ENCODE data around the gene THSD7B.

Gene THSD7B

DNA sequence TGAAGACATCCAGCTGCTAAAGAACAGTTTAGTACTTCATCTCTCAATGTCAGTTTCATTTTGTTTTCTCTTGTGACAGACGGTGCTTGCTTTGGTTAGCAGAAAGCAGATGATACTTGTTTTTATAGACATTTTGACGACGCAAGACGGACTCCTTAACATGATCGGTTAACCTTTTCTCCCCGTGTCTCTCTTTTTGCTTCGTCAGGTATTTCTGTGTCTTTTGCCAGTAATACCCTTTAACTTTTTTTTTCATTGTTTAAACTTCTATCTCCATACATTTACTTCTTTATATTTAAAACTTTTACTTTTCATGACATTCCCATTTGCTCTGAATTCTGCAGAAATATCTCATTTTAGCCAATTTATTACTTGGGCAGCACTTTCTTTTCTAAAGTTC lies 57.9 kb downstream of the THSD7B start:
- DNase-seq (ENCODE audit: low read depth): no peak

DNA sequence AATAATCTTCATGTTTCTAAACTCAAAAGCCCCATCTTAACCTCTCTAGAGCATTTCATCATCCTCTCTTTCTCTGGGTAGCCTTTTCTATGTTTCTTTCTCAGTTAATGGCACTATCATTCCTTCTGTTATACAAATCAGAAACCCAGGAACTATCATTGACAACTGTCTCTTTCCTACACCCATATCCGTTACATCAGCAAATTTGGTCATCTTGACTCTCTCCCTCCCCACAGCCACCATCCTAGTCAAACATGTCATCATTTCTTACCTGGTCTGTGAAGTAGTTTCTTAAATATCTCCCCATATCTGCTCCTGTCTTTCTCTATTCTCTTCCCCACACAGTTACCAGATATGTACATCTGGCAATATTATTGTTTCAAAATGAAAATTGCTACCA lies 62.8 kb downstream of the THSD7B start:
- DNase-seq (ENCODE audit: low read depth): no peak

DNA sequence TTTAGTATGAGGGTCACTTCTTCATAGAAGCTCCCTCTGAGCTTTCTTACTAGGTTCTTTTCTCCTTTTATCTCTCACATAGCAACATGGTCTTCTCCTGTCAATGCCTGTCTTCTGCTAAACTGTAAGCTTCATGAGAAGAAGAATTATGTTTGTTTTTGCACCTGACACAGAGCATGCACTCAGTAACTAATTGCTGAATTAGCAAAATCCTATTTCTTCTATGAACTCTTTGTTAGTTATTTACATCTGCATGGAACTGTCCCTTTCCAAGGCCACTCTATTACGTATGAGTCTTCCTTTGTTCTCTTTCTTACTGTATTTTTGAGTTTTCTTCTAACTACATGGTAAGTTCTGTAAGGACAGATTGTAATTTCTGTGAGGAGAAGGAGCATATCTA lies 63.4 kb downstream of the THSD7B start:
- no peak for DNase-seq (ENCODE audit: low read depth)

DNA sequence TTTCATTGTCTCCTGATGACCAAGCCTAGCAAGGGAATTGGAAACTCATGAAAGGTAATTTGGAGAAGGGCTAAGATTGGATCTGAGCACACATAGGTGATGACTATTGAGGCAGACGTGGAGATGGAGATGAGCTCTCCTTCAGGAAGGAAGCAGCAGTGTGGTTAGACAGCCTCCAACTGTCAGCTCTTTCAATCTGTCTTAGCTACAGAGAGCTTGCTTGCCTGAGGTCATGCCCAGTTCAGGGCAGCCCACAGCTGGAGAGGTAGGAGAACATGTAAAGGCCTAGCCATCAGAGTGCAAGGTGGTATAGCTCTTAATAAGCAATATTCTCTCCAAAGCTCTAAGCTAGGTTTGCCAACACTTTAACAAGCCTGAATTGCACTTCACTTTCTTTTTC lies 79.2 kb downstream of the THSD7B start:
- no peak for DNase-seq (ENCODE audit: low read depth)

DNA sequence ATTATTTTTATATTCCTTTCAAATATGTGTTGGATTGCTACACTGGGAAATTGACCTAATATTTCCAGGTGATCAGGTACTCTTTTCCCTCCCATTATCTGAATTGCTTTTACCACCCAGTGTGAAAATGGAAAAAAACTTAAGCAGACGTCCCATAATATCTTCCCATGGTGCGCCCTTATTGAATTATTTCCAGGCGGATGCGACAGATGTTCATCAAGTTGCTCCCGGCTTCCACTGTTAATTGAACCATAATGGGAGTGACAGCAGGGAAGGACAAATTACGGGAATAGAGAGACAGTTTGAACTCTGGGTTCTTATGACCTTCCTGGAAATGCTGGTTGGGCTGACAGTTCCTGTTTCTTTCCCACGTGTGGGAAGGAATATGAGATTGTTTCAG lies 93.3 kb downstream of the THSD7B start:
- no peak for DNase-seq (ENCODE audit: low read depth)

DNA sequence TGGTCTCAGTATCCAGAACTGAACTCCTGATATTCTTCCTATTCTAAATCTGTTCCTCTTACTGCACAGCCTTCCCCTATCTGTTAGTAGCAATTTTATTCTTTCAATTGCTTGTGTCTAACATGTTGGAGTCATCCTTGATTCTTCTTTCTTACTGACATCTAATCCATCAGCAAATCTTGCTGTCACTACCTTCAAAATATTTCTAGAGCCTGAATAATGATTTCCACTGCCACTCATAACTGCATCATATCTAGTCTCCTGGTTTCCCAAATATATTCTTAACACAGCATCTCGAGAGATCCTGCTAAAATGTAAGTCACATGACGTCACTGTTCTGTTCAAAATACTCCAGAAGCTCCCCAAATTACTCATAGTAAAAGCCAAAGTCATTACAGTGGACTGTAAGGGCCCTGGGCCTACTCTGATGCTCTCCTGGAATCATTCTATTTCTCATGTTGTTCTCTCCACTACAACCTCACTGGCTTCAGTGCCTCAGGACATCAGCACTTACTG lies 95.2 kb downstream of the THSD7B start:
- DNase-seq (ENCODE audit: low read depth): no peak

DNA sequence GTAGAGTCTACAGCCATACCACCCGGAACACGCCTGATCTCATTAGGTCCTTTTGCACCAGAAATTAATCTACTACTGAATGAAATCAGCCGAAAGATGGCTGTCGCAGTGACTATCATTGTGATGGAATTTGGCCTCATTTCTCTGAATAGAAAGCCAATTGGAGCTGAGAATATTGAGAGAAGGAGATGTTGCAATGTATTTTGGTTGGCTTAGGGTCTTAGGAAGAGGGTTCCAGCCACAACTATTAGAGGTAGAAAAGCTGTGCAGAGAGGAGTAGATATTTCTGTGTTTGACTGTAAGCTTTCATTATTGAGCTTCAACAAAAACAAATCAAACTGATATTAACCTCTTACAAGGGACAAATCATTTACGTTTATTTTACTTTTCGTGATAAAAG lies 98.1 kb downstream of the THSD7B start:
- DNase-seq (ENCODE audit: low read depth): no peak

DNA sequence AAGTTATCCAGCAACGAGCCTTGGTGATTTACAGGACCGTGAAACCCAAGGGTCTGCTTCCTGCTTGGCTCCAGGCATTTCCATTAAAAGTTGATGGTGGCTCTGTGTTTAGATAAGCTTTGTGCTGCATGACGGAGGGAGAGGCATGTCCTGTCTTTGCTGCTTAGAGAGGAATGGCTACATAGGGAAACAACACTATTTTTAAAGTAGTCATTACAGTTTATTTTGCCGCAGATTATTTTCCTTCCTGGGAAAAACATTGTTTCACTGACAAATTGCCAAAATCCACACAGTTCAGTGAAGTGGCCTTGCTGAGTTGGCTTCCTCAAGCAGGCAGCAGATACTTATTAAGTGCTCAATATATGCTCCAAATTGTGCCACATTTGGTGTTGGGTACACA lies 98.5 kb downstream of the THSD7B start:
- DNase-seq (ENCODE audit: low read depth): no peak

DNA sequence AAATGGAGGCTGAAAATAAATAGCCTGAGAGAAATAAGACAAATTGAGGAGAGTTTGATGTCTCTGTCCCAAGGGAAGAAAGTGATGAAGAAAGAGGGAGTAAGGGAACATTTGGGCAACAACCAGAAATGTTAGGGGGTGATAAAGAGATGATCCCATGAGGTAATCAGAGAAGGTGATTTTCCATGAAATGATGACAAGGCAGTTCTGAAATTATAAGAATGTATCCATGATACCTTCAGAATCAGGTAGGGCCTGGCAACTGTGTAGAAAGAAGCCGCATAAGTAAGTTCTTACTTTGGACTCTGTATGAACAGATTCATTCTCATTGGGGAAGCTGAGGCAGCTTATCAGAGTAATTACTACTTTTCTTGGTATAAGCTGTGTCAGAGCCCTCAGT lies 106.1 kb downstream of the THSD7B start:
- no peak for DNase-seq (ENCODE audit: low read depth)

DNA sequence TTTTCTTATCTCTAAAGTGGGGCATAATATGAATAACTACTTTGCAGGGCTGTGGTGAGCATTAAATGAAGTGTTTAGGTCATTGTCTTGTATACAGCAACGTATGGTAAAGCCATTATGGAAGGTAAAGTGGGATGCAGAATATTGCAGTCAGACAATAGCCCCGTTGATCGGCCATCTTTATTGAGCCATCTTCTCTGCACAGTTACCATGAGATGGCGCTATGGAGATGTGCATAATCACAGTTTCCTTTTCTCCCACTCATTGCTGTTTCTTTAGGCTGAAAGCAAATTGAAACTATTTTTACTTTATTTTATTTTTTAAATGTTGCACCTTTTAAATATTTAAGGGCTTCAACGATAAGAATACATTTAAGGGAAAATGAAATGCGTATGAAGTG lies 108.9 kb downstream of the THSD7B start:
- no peak for DNase-seq (ENCODE audit: low read depth)

DNA sequence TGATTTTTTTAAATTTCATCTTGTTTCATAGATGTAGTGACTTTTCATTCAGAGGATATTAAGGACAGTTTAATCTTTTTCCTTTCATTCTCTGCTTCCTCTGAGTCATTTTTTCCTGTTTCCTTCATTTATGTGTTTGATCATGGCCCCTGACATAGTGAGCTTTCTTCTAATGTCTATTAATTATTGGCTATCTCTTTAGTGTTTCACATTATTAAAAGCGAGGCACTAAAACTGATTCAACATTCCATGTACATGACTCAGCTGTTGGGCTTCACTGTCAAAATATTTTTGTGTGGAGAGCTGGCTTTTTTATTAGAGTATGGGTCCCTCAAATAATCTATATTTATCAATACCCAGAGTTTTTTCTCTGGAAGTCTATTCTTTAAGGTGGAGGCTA lies 125.8 kb downstream of the THSD7B start:
- DNase-seq (ENCODE audit: low read depth): no peak

DNA sequence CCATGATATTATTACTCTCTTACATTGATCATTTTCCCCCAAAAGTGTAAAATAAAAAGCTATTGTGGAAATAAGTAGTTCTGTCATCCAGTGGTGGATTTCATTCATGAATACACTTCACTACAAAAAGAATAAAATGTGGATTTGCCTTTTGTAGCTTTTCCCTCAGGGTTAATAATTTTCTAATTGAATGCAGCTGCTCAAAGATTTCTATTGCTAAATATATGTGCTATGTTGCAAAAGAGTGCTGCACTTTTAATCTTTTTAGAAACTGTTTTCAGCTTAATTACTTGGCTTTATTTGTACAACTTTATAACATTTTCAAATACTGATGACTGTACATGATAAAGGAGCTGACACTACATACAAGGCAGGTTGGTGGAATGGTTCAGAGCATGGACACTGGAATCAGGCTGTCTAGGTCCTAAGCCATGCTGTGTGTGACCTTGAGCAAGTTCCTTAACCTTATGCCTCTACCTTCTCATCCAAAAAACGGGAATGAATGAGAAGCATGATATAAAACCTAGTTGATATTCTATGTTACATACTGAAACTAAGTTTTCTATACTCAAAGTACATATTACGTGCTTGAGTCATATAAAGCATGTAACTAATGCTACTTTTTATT lies 128.8 kb downstream of the THSD7B start:
- DNase-seq (ENCODE audit: low read depth): no peak

DNA sequence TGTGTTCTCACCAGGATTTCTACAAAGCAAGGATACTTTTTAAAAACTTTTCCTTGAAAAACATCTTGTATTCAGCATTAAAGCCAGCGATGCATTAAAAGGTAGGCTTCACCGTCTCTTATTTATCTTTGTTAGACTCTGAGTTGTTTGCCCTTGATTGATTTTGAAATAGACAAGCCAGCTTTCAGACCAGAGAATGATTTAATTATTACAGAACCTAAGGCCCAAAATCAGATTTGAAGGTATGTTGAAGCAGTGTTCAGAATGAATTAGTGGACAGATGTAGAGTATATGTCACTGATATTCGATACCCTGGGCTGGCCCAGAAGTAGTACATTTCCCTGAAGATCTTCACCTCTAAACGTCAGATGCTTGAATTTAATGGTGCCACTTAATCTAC lies 136.4 kb downstream of the THSD7B start:
- no peak for DNase-seq (ENCODE audit: low read depth)

DNA sequence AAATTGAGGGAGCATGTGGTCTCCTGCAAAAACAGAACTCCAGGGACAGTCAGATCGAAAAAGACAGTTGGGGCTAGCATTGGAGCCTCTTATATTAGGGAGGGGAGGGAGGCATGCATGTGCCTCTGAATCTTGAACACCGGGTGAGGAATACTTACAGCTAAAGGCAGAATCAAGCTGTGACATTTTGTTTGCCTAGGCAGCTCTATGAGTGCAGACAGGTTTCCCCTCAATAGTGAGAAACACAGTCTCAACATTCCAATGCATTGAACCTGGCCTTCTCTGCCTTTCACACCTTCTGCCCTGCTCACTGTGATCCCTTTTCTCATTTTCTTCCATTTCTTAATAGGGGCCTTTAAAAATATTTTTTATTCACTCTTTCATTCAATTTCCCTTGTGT lies 140.4 kb downstream of the THSD7B start:
- DNase-seq (ENCODE audit: low read depth): no peak

DNA sequence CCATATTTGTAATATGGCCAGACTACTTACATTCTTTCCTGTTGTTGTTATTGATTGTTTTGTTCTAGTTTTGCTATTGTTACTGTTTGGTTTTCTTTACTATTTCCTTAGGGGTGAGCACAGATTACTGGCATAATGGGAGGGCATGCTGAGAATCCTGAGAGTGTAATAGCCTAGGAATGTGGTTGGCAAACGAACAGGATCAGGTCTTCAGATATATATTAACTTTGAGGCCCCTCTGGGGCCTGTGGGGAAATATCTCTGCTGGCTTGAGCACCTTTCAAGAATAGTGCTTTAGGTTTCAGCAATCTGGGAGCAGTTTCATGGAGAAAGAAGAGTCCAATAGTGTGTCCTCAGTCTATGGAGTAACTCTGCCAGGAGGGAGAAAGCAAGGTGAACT lies 144.4 kb downstream of the THSD7B start:
- DNase-seq (ENCODE audit: low read depth): no peak

DNA sequence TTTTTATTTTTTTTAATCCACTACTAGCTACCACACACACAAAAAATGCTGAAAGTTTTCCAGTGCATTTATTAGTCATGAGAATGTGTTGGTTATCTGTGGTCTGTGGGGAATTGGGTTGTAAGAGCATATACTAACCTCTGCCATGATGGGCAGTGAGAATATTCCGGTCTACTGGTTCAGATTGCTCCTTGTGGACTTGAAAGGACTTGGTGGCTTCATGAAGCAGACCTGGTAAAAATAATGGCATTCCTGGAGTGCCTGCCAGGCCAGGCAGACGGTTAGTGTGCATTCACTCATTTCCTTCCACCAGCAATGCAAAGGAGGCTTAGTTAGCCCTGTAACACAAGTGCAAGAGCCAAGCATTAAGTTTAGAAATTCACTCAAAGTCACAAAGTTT lies 150.8 kb downstream of the THSD7B start:
- DNase-seq (ENCODE audit: low read depth): no peak

DNA sequence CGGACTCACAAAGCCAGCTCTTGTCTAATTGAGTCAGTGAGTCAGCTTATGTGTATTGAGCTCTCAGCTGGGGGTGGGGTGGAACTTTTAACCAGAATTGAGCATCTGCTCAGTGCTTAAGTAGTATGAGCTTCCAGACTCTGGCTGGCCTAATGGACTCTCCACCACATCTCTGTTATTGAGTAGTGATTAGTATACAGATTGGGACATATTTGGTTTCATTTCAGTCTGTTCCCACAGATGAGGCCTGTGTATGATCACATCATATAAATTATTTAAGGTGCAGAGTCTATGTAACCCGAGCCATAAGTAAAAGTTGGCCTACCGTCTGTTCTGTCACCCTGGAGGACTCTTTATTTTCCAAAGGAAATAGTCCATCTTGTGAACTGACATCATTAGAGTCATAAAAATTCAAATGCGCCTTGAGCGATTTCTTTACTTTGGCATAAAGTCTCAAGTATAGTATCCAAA lies 152.1 kb downstream of the THSD7B start:
- DNase-seq (ENCODE audit: low read depth): no peak

DNA sequence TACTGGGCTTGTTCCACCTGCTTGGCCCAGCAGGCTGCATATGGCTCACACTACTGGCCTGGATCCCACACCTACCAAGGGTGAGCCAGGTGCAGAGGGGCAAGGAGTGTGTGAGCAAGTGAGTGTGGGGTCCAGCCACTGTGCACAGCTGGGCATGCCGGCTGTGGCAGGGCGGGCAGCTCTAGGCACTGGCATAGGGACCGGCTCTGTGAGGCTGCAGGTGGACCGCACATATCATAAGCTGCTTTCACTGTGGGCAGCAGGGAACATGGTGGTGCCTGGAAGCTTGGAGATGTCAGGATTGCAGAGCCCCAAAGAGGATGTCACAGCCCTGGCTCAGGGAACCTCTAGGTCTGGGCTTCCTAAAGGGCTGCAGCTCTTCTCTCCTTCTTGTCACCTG lies 154.3 kb downstream of the THSD7B start:
- no peak for DNase-seq (ENCODE audit: low read depth)

DNA sequence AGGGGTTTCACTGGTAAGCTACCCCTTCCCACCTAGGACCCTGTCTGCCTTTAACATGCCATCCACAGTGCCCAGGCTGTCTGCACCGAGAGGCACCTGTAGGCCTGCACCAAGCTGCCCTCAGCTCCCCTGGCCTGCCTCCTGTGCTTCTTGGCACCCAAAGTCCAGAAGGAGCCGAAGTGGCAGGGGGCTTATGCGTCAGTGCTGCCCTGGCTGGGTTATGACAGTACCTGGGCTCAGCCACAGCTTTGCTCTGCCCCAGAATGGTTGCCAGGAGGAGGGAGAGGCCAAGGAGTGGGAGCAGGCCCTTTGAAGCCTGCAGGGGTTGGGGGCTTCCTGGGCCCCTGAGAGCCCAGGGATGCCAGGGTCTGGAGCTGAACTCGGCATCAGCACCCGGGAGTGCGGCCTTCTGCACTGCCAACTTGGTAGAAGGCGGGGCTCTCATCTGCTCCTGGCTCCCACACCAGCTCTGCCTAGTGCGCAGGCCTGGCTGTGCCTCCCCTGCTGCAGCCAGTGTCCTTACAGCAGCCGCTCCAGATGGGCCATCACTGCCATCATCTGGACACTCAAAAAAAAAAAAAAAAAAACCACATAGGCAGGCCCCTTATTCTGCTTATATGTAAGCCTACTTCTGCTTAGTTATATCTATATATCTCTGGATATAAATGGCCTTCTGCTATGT lies 155.4 kb downstream of the THSD7B start:
- DNase-seq (ENCODE audit: low read depth): no peak

DNA sequence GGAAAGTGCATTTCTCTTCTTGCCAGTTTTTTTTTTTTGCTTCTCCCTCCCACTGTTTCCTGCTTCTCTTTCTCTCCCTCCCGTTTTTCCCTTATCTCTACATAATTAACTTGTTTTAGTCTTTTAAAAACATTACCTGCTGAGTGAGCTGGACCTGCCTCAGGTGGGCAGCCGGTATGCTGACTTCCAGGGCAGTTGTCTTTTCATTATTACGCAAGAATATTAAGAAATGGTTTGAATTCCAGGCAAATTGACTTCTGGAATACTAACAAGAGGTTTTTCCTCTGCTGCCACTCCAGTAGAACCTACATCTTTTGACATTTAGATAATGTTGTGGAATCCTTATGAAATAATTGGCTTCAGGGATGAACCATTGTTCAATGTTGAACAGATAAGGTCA lies 161.8 kb downstream of the THSD7B start:
- DNase-seq (ENCODE audit: low read depth): no peak

DNA sequence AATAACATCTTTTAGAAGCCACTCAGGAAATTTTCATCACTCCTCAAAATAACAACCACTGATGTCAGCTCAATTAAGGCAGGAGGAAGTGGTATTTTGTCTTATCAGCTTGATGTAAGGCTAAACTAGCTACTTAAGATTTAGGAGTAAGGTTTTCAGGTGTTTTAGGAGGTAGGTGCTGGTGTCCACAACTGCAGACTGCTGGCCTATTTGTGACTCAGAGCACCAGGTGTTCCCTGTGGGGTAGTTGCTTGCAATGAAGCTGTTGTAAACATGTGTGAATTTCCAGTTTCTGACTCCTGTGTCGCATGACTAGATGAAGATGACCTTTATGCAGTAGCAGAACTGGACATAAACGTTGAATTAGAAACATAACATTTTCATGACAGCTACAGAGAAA lies 164.2 kb downstream of the THSD7B start:
- DNase-seq (ENCODE audit: low read depth): no peak

DNA sequence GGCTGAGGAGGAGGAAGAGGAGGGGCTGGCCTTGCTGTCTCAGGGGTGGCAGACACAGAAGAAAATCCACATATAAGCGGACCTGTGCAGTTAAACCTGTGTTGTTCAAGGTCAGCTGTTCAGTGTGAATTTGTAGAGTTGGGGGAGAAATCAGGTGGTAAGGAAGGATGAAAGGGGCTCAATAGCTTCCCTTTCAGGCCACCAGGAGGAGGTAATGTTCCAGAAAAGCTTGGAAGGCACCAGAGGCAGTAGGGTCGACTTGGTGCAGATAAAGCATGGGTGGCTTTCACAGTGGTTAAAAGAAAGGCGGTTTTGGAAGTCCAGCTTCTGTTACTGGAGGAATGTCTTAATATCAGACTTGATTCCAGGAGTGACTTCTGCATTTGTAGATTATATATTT lies 167.4 kb downstream of the THSD7B start:
- no peak for DNase-seq (ENCODE audit: low read depth)

DNA sequence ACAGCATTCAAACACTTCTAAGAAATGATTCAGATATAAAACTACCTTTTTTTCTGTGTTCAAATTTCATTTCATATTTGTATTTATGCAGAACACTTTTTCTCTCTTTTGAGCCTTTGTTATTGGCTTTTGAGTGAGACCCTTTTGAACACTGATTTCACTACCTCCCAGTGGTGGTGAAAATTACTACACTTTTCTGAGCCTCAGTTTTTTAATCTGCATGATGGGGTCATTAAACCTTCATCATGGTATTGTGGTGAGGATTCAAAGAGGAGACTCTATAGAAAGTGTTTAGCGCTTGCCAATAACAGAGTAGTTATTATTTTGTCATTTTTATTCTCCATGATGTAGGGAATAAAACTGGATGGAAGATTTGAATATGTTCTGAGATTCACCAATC lies 169.8 kb downstream of the THSD7B start:
- no peak for DNase-seq (ENCODE audit: low read depth)

DNA sequence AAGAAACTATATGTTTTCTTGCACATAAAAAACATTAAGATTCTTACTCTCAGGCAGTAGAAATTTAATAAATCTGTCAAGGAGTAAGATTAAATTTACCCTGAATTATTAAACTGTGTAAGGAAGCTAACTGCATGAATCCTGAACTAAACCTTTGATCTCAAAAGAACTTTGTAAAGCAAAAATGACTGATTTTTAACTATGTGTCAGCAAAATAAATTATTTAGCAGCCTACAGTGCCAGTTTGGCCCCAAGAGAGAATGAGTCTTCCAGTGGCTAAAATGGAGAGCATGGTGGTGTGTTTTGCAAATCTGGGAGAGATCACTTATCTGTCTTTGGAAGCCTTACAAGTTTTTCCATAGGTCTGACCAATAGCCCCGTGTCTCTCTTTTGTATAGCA lies 190.7 kb downstream of the THSD7B start:
- DNase-seq (ENCODE audit: low read depth): no peak
